GM19397 (cell line): Measurements from ENCODE around the gene C16orf87.
"Not testable (repeated sequence)": the region's sequence is repeated elsewhere in the genome, so short reads cannot be mapped to it uniquely, and the experiment has no call there.

ENCODE experiments used
- ATAC-seq: cut with Tn5 transposase; IDR thresholded peaks from one replicate; pipeline ENCODE4 v1.9.1; 2021; ENCODE audit warnings: mild to moderate bottlenecking, moderate library complexity; ENCODE audit not compliant: unreplicated experiment

The C16orf87 gene

GRCh38 chr16:46801428-46802049 lies 29.4 kb downstream of the C16orf87 start:
- no peak for ATAC-seq

- no peak for ATAC-seq
Measured at GRCh38 chr16:46800494-46800893, 30.5 kb downstream of the C16orf87 start.

GRCh38 chr16:46797501-46797900 lies 33.5 kb downstream of the C16orf87 start:
- no peak for ATAC-seq

- no peak for ATAC-seq
Measured at GRCh38 chr16:46796764-46797269, 34.2 kb downstream of the C16orf87 start.

GRCh38 chr16:46793841-46794240 lies 37.1 kb downstream of the C16orf87 start:
- no peak for ATAC-seq

GRCh38 chr16:46790599-46791270 lies 40.2 kb downstream of the C16orf87 start:
- ATAC-seq, result no peak

GRCh38 chr16:46789499-46790414 lies 41.2 kb downstream of the C16orf87 start:
- ATAC-seq, result peak; percentile 94

GRCh38 chr16:46788891-46789474 lies 42.0 kb downstream of the C16orf87 start:
- ATAC-seq, result no peak

- ATAC-seq, result no peak
Measured at GRCh38 chr16:46787909-46788308, 43.1 kb downstream of the C16orf87 start.

- no peak for ATAC-seq
Measured at GRCh38 chr16:46785076-46785845, 45.7 kb downstream of the C16orf87 start.

GRCh38 chr16:46784569-46784968 lies 46.4 kb downstream of the C16orf87 start:
- ATAC-seq, result not testable (repeated sequence)

- no peak for ATAC-seq
Measured at GRCh38 chr16:46783800-46784199, 47.2 kb downstream of the C16orf87 start.

- ATAC-seq, result no peak
Measured at GRCh38 chr16:46782320-46782719, 48.7 kb downstream of the C16orf87 start.

- ATAC-seq, result no peak
Measured at GRCh38 chr16:46777804-46778203, 53.2 kb downstream of the C16orf87 start.

GRCh38 chr16:46775214-46775613 lies 55.8 kb downstream of the C16orf87 start:
- ATAC-seq, result no peak

GRCh38 chr16:46774743-46775177 lies 56.2 kb downstream of the C16orf87 start:
- ATAC-seq, result peak; percentile 55

GRCh38 chr16:46772463-46772862 lies 58.5 kb downstream of the C16orf87 start:
- ATAC-seq, result no peak

- ATAC-seq, result no peak
Measured at GRCh38 chr16:46768809-46769208, 62.2 kb downstream of the C16orf87 start.

GRCh38 chr16:46765050-46765449 lies 65.9 kb downstream of the C16orf87 start:
- no peak for ATAC-seq

GRCh38 chr16:46763147-46763546 lies 67.8 kb downstream of the C16orf87 start:
- no peak for ATAC-seq
